Adrenal gland (tissue), 5 donors: ENCODE measurements around the gene MKLN1.

Experiments used
- CTCF ChIP-seq, 6 experiments: fragments of 450-650 bp in 4 of 6; fragments of 200-600 bp in 2 of 6; sonication (generic) in 1 of 6; IDR thresholded peaks; 1 replicate in 5 of 6; 2 replicates in 1 of 6; pipeline versions ENCODE4 v1.5.1 to v1.8.0; 2016 to 2021; ENCODE audit warnings: antibody characterized with exemption in 6 of 6, mild to moderate bottlenecking in 2 of 6, moderate library complexity in 1 of 6
- POLR2A ChIP-seq, 2 donors: fragments of 450-650 bp; IDR thresholded peaks; one replicate each; pipeline ENCODE4 v1.6.1; 2017; ENCODE audit warnings: antibody characterized with exemption in 2 of 2, mild to moderate bottlenecking in 2 of 2, moderate library complexity in 1 of 2
- donor health status: DM: no; HTN: no; CAD: no.

GRCh38 chr7:131499801-131500200 is 172.1 kb downstream of the MKLN1 start:
- TF ChIP-seq CTCF (IDR thresholded peaks at IDR 0.05), result no peak
- no peak for TF ChIP-seq POLR2A (IDR thresholded peaks at IDR 0.05)
